Measurements from ENCODE around the gene AGL.

DNA sequence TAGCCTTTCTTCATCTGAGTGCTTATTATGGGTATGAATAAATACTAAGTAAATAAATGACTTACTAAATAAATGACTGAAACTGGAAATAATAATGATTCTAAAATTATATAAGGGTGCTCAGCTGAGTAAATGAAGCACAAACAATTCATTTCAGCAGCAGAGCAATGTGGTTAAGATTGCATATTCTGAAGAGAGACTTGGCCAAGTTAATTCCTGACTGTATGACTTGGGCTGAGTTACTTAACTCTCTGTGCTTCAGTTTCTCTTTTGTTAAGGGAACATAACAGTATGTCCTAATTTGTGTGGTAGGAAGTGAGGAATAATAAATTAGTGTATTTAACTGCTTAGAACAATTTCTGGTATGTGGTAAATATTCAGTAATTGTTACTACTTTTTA, 19.1 kb downstream of the AGL start:
- TF ChIP-seq, protein P1, sequence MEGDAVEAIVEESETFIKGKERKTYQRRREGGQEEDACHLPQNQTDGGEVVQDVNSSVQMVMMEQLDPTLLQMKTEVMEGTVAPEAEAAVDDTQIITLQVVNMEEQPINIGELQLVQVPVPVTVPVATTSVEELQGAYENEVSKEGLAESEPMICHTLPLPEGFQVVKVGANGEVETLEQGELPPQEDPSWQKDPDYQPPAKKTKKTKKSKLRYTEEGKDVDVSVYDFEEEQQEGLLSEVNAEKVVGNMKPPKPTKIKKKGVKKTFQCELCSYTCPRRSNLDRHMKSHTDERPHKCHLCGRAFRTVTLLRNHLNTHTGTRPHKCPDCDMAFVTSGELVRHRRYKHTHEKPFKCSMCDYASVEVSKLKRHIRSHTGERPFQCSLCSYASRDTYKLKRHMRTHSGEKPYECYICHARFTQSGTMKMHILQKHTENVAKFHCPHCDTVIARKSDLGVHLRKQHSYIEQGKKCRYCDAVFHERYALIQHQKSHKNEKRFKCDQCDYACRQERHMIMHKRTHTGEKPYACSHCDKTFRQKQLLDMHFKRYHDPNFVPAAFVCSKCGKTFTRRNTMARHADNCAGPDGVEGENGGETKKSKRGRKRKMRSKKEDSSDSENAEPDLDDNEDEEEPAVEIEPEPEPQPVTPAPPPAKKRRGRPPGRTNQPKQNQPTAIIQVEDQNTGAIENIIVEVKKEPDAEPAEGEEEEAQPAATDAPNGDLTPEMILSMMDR (conservative IDR thresholded peaks at IDR 0.05; ENCODE audit: low read length): no peak
- TF ChIP-seq EZH2phosphoT487 (IDR thresholded peaks at IDR 0.05; ENCODE audit: borderline replicate concordance, low read depth, low read length): no peak

Measured in OCI-LY7 (cell line).